ENCODE measurements around the gene NUP188.

Gene NUP188

GRCh38 chr9:128913048-128913900, 34.2 kb upstream of the NUP188 start:
- no peak for TF ChIP-seq CTCF (IDR thresholded peaks at IDR 0.05)
- H3K9me3 Mint-ChIP-seq = no peaks in the 10 kb centered on the region
- no peak for DNase-seq
- peak overlapping the region; percentile 98 for H3K27ac Mint-ChIP-seq
- peaks cover 38% of the 10 kb centered on the region for H3K36me3 Mint-ChIP-seq (ENCODE audit: low read depth)
- peaks cover 31% of the 10 kb centered on the region for H3K4me1 Mint-ChIP-seq
- H3K4me3 Mint-ChIP-seq = peak overlapping the region; percentile 40
- H3K27me3 Mint-ChIP-seq (ENCODE audit: low read depth, poor library complexity) = peaks cover 3% of the 10 kb centered on the region

GRCh38 chr9:128913995-128914772, 33.3 kb upstream of the NUP188 start:
- Mint-ChIP-seq H3K27me3 (ENCODE audit: low read depth, poor library complexity) (peaks cover 3% of the 10 kb centered on the region), H3K9me3 (no peaks in the 10 kb centered on the region), H3K4me1 (peaks cover 35% of the 10 kb centered on the region), H3K36me3 (ENCODE audit: low read depth) (peaks cover 33% of the 10 kb centered on the region), H3K27ac (no peak overlapping the region), H3K4me3 (no peak overlapping the region)
- DNase-seq = no peak
- no peak for TF ChIP-seq CTCF (IDR thresholded peaks at IDR 0.05)

GRCh38 chr9:128916204-128916603, 31.3 kb upstream of the NUP188 start:
- H3K4me1 Mint-ChIP-seq = peaks cover 40% of the 10 kb centered on the region
- no peak for DNase-seq
- H3K27ac Mint-ChIP-seq = no peak overlapping the region
- H3K4me3 Mint-ChIP-seq = no peak overlapping the region
- H3K27me3 Mint-ChIP-seq (ENCODE audit: low read depth, poor library complexity) = peaks cover 3% of the 10 kb centered on the region
- no peak for TF ChIP-seq CTCF (IDR thresholded peaks at IDR 0.05)
- peaks cover 26% of the 10 kb centered on the region for H3K36me3 Mint-ChIP-seq (ENCODE audit: low read depth)
- H3K9me3 Mint-ChIP-seq = no peaks in the 10 kb centered on the region

GRCh38 chr9:128916745-128917144, 30.8 kb upstream of the NUP188 start:
- TF ChIP-seq CTCF (IDR thresholded peaks at IDR 0.05) = no peak
- no peak for DNase-seq
- Mint-ChIP-seq H3K9me3 (no peaks in the 10 kb centered on the region), H3K4me1 (peaks cover 40% of the 10 kb centered on the region), H3K4me3 (no peak overlapping the region), H3K27me3 (ENCODE audit: low read depth, poor library complexity) (peaks cover 3% of the 10 kb centered on the region), H3K36me3 (ENCODE audit: low read depth) (peaks cover 26% of the 10 kb centered on the region), H3K27ac (no peak overlapping the region)

GRCh38 chr9:128917151-128917849, 30.2 kb upstream of the NUP188 start:
- Mint-ChIP-seq H3K4me3 (no peak overlapping the region), H3K9me3 (no peaks in the 10 kb centered on the region), H3K4me1 (peaks cover 39% of the 10 kb centered on the region), H3K36me3 (ENCODE audit: low read depth) (peaks cover 26% of the 10 kb centered on the region), H3K27me3 (ENCODE audit: low read depth, poor library complexity) (peaks cover under 1% of the 10 kb centered on the region), H3K27ac (peak overlapping the region; percentile 53)
- no peak for DNase-seq
- no peak for TF ChIP-seq CTCF (IDR thresholded peaks at IDR 0.05)
